GM19328 (cell line): Measurements from ENCODE around the gene GYPA.
"Not testable (repeated sequence)": the region's sequence is repeated elsewhere in the genome, so short reads cannot be mapped to it uniquely, and the experiment has no call there.

ENCODE experiments used
- ATAC-seq: cut with Tn5 transposase; IDR thresholded peaks from one replicate; pipeline ENCODE4 v1.9.1; 2021; ENCODE audit warnings: mild to moderate bottlenecking, moderate library complexity; ENCODE audit not compliant: unreplicated experiment

GYPA gene

DNA sequence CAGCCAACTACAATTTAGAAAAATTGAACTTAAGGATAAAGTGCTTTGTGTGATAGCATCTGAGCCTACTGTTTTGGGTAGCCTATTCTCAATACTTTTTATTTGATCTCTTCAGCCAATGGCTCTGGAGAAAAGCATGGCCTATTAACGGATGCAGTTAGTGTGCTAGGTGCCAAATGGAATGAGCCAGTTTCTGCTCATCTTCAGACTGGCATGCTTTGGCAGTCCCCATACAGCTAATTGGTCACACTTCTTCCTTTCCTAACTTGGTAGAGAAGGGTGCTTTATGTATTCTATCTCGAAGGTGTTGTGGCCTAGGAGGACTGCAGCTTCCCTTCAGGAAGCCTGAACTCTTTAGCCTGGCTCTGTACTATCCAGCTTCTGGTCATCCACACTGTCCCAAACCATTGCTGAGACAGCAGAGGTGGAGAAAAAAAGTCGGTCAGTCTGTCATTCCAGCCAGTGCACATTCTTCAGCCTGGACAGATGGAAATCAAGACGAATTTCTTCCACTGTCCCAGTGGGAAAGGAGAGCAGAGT lies 11.1 kb downstream of the GYPA start:
- ATAC-seq = not testable (repeated sequence)

DNA sequence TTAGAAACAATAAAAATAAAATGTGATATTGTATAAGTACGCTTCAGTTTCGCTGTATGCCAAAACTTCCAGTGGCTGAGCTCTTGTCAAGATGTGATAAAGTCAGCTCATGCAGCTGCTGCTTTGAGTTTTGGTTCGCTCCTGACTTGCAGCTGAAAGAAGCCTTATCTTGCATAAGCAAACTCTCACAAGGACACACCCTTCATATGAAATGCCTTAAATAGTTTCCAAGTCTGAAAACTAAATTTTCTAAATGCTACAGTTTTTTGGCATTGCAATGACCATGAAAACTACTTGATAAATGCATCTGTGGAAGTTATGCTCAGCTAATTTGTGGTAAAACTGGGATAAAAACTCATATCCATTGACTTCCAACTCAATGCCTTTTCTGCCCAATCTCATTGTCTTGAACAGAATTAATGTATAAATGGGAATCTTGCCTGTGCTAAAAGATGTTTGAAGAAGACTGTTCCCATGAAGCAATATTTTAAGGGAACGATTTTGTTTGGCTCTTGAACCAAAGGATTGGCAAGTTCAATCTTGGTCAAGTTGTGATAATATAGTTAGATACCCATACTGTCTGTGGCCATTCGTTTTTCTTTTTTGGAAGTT lies 11.7 kb downstream of the GYPA start:
- not testable (repeated sequence) for ATAC-seq

DNA sequence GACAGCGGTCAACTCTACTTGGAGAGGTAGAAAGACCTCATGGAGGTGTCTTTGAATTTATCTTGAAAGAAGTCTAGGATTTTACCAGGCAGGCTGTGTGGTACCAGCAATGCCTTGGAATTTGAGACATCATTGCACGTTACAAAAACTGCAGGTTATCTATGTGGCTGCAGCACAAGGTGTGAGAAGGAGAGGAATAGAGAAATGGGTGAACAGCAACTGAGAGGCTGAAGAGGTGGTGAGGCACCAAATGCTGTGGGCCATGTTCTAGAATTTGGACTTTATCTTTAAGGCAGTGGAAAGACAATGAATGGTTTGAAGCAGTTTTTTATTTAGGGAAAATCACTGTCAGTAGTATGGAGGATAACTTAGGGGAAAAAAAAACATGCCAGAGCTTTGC lies 15.4 kb downstream of the GYPA start:
- ATAC-seq = not testable (repeated sequence)

DNA sequence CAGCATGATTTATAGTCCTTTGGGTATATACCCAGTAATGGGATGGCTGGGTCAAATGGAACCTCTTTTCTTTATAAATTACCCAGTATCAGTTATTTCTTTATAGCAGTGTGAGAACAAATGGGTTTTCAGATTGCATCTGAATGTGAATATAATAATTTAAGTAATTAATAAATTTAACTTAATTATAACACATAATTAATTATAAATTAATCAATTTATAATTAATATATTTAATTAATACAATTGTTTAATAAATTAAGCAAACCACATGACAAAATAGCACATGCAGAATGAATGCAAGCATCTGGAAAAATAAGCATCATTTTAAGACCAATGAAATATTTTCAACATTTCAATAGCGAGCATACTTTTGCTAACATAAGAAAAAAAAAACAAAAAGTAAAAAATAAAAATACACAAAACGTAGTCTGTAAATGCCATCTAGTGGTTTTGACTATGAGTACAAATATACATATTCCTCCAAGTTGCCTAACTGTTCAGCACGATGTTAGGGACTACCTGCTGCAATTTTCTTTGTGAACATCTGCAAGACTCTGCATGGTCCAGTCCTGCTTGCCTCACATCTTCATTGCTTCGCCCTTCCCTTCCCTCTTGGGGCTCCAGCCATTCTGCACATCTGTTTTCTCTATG lies 16.4 kb downstream of the GYPA start:
- ATAC-seq = not testable (repeated sequence)

DNA sequence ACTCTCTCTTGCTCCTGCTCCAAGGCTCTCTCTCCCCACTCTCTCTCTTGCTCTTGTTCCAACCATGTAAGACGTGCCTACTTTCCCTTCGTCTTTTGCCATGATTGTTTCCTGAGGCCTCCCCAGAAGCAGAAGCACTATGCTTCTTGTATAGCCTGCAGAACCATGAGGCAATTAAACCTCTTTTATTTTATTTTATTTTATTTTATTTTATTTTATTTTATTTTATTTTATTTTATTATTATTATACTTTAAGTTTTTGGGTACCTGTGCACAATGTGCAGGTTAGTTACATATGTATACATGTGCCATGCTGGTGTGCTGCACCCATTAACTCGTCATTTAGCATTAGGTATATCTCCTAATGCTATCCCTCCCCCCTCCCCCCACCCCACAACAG lies 17.2 kb downstream of the GYPA start:
- ATAC-seq = not testable (repeated sequence)

DNA sequence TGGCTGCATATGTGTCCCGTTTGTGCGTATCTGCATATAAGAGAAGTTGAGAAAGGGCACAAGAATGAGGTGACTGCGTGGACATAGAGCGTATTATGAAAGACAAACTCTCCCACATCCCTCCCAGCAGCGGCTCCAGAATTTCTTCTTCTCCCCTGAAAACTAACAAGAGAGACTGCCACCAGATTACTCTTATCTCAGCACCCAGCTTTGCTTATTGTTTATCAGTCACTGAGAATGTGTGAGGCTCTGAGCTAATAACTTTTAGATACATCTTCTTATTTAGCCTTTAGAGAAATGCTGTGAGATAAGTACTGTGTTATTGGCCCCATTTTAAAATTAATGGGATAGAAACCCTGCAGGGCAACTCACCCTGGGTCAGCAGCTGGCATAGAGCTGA lies 20.8 kb downstream of the GYPA start:
- ATAC-seq = not testable (repeated sequence)

DNA sequence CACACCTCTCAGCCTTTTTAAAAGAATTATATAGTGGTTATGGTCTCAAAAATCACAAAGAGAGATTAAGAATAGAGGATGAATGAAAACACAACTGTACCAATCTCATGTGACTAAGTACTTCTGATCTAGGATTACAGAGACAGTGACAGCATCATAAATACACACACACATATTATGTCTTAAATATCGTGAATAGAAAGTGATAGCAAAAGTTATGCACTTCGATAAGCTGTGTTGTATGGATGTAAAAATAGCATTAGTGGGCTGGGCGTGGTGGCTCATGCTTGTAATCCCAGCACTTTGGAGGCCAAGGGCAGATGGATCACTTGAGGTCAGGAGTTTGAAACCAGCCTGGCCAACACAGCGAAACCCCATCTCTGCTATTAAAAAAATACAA lies 25.0 kb downstream of the GYPA start:
- no peak for ATAC-seq

DNA sequence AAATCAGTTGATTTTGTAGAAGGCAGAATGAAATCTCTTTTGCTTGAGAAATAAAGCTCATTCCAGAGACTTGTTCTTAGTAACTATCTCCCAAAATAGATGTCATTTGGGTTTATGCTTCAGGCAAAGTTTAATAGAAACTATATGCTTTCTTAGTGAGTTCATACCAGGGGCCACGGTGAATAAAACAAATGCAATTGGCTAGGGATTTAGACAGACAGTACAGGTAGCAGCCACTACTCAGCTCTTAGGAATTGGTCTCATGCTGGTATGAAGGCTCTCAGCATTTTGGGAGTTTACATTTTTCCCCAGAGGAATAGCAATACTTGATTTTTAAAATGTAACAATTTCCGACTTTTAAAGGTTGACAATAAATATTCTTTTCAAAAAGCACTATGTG lies 27.0 kb downstream of the GYPA start:
- ATAC-seq = no peak

DNA sequence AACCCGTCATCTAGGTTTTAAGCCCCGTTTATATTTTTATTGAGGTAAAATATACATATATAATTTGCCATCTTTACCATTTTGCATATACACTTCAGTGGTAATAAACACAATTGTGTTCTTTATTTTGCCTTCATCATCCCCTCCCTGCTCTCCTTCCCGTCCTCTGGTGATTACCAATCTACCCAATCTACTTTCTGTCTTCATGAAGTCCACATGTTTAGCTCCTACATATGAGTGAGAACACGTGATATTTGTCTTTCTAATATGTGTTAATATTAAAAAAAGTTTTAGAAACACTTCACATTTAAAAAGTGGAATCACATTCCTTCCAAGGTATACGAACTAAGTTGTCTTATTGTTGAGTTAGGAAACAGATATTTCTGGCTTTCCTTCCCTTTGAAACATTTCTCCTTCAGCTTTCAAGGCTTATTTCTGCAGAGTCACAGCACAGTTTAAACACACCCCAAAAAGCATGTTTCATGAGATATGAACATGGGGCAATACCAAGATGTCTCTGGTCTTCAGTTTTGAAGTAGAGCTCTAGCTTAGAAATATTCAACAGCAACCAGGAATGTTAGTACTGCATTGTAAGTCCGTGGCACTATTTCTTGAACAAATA lies 35.9 kb downstream of the GYPA start:
- ATAC-seq = no peak

DNA sequence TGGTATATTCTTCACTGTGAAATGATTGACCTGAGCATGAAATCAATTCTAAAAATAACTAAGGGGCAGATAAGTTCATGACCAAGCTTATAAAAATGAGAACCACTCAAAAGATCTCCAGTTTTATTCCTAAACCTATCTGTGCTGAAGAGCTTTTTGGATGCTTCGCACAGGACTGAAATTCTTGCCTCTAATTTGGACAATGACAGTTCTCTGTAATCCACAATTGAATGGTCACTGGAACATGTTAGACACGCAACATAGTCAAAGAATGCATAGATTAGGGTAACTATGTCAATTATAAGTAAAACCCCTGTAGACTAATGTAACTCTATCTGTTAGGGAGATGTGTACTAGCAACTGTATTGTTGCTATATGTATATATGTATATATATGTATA lies 42.7 kb downstream of the GYPA start:
- not testable (repeated sequence) for ATAC-seq

DNA sequence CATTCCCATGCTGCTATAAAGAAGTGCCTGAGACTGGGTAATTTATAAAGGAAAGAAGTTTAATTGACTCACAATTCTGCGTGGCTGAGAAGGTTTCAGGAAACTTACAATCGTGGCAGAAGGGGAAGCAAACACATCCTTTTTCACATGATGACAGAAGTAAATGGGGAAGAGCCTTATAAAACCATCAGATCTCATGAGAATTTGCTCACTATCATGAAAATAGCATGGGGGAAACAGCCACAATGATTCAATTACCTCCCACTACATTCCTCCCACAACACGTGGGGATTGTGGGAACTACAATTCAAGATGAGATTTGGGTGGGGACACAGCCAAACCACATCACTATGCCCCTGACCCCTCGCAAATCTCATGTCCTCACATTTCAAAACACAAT lies 46.5 kb downstream of the GYPA start:
- ATAC-seq = not testable (repeated sequence)

DNA sequence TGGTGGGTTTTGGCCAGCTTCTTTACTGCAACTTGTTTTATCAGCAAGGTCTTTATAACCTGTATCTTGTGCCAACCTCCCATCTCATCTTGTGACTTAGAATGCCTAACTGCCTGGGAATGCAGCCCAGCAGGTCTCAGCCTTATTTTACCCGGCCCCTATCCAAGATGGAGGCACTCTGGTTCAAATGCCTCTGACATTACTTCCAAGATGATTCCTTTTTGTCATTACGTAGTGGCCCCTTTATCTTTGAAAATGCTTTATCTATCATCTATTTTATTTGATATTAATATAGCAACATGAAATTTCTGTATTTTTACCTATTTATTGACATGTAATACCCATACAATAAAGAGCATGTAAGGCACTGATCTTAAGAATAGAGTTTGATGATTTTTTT lies 49.3 kb downstream of the GYPA start:
- ATAC-seq = not testable (repeated sequence)

DNA sequence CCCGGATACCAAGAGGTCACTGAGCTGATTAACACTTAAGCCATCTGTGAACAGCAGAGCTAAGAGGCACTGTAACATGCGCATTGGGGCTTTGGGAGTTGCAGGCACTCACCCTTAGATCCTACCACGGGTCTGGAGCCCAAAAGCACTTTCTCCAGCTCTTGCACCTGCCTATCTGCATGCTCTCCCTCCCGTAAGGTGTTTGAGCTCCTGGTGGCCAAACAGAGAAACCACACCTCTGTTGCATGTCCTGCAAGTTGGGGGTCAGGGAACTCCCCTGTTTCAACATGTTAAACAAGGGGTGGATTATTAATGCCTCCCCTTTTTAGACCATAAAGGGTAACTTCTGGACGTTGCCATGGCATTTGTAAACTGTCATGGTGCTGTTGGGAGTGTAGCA lies 49.8 kb downstream of the GYPA start:
- no peak for ATAC-seq

DNA sequence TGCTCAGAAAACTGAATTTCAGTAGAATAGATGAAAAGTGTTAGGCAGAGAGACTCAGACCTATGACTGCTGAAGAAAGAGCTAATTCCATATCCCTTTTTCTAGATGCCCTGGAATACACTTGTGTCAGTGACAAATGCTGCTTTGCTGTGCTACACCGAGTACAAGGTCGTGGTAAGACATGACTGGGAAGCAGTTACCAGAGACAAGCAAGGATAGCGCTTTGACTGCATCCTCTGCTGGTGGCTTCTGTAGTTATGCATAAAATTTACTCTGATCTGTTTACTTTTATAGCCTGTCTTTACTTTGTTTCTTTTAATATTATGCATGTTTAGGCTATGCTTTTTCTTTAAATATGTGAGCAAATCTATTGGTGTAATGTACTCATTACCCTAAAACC lies 58.5 kb downstream of the GYPA start:
- not testable (repeated sequence) for ATAC-seq

DNA sequence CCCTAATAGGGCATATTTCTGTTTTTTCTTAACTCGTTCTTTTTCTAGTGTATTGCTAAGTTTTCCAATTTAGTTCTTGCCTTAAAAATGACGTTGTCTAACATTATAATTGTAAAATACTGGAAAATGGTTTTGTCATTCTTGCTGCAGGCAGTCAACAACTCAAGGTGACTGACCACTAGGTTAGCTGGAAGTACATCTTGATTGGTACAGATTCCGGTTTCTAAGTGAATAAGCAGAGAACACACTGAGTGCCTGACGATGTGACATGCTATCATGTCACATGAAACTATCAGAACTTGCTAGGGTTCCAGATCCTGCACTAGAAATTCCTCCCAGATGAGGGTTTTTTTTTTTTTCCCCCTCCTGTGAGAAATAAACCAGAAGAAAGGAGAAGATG lies 60.4 kb downstream of the GYPA start:
- ATAC-seq = not testable (repeated sequence)

DNA sequence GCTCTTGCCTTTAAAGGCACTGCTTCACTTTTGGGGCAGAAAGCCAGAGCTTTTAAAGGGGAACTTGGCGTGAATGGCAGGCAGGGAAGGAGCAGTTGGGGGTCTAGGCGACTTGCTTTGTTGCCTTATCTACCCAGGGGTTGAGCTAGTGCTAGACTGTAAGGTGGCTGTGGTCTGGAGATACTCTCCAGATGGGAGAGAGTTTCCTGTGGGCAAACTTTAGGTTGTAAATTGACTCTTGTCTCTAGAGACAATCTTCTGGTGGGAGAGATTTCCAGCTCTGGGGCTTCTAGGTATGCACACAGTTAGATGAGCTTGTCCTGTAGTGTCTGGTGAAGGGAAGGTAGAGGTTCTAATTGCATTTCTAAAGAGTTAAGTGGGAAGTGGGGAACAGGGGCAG lies 61.8 kb downstream of the GYPA start:
- ATAC-seq = not testable (repeated sequence)

DNA sequence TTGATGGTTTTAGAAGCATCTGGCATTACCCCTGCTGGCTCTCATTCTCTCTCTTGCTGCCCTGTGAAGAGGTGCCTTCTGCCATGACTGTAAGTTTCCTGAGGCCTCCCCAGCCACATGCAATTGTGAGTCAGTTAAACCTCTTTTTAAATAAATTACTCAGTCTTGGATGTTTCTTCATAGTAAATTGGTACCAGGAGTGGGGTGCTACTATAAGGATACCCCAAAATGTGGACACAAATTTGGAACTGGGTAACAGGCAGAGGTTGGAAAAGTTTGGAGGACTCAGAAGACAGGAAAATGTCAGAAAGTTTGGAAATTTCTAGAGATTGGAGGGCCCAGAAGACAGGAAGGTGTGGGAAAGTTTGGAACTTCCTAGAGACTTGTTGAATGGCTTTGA lies 79.0 kb downstream of the GYPA start:
- not testable (repeated sequence) for ATAC-seq

DNA sequence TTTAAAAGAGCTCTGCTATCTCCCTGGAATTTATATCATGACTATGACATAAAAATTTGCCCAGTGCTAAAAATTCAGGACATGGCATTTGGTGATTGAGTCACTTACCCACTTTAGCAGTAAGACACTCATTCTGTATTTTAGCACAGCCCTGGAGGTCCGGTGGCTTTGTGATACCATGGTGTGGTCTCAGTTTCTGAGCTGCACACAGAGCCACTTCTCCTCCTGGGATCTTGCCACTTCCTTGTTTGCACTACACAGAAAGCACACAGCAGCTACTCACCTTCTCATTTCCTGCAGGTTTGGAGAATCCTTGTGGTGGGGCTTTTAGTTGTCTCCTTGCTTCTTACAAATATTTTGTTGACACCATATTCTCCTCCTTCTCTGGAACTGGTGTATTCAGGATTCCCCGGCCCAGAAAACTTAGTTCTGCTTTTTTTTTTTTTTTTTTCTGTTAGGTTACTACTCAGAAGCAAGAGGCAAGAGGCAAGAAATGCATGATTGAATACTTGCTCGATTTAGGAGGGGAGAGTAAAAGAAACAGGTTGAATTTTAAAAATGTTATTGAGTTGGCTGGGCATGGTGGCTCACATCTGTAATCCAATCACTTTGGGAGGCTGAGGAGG lies 80.2 kb downstream of the GYPA start:
- ATAC-seq = not testable (repeated sequence)
